Fibroblast of skin of left quadriceps (primary cell): Measurements from ENCODE around the gene ARSI.

ENCODE experiments used
- DNase-seq, 2 experiments: peaks; one replicate each; pipeline ENCODE4 v3.0.0-alpha.2; 2013; ENCODE audit warnings: low read depth in 2 of 2

The ARSI gene

GRCh38 chr5:150309101-150309885 is 6.6 kb upstream of the ARSI start:
- no peak for DNase-seq

GRCh38 chr5:150307617-150308426 is 5.1 kb upstream of the ARSI start:
- no peak for DNase-seq

- no peak for DNase-seq
Observed at GRCh38 chr5:150306775-150307174, 4.1 kb upstream of the ARSI start.

GRCh38 chr5:150305557-150305956 is 2.9 kb upstream of the ARSI start:
- no peak for DNase-seq

- DNase-seq, result no peak
Observed at GRCh38 chr5:150305095-150305494, 2.4 kb upstream of the ARSI start.

GRCh38 chr5:150304481-150305081 is 1.9 kb upstream of the ARSI start:
- no peak for DNase-seq

- DNase-seq, result no peak
Observed at GRCh38 chr5:150303660-150304386, 1.1 kb upstream of the ARSI start.

- DNase-seq, result no peak
Observed at GRCh38 chr5:150303070-150303615, 438 bp upstream of the ARSI start.

- DNase-seq, result no peak
Observed at GRCh38 chr5:150301901-150302300, 804 bp downstream of the ARSI start.

GRCh38 chr5:150301170-150301505 is 1.6 kb downstream of the ARSI start:
- DNase-seq, result no peak

- no peak for DNase-seq
Observed at GRCh38 chr5:150300496-150301169, 2.1 kb downstream of the ARSI start.

GRCh38 chr5:150299571-150300327 is 3.0 kb downstream of the ARSI start:
- DNase-seq, result no peak

GRCh38 chr5:150298701-150299451 is 3.8 kb downstream of the ARSI start:
- DNase-seq, result peak; percentile 95

GRCh38 chr5:150297934-150298595 is 4.6 kb downstream of the ARSI start:
- no peak for DNase-seq

GRCh38 chr5:150297236-150297890 is 5.3 kb downstream of the ARSI start:
- DNase-seq, result no peak

GRCh38 chr5:150296496-150296895 is 6.2 kb downstream of the ARSI start:
- DNase-seq, result no peak

- DNase-seq, result no peak
Observed at GRCh38 chr5:150295741-150296486, 6.8 kb downstream of the ARSI start.

GRCh38 chr5:150295172-150295634 is 7.5 kb downstream of the ARSI start:
- no peak for DNase-seq
